Brain microvascular endothelial cell (primary cell): ENCODE data around the gene CDC42EP3.
A peak's percentile ranks its signal among the peaks of the same experiment; 100 is the strongest.

Experiments used
- DNase-seq: peaks from one replicate; pipeline ENCODE4 v3.0.0-alpha.2; 2020
- H3K27ac ChIP-seq: fragments of 250-450 bp; sonication (Bioruptor Pico); 2 replicates; pipeline ENCODE4 v1.5.1; 2020; ENCODE audit warnings: mild to moderate bottlenecking, moderate library complexity
- H3K27me3 ChIP-seq: fragments of 250-450 bp; sonication (Bioruptor Pico); replicated peaks from 2 replicates; pipeline ENCODE4 v1.5.1; 2020; ENCODE audit warnings: mild to moderate bottlenecking
- H3K36me3 ChIP-seq: fragments of 250-450 bp; sonication (Bioruptor Pico); replicated peaks from 2 replicates; pipeline ENCODE4 v1.5.1; 2020; ENCODE audit warnings: mild to moderate bottlenecking
- H3K4me3 ChIP-seq: 2 replicates; pipeline ENCODE4 v1.5.1; 2011; ENCODE audit warnings: low read depth, mild to moderate bottlenecking, control low read depth, low read length, moderate library complexity
- CTCF ChIP-seq: IDR thresholded peaks from 2 replicates; pipeline ENCODE4 v1.5.1; 2011; ENCODE audit warnings: low read depth, mild to moderate bottlenecking, moderate library complexity, low read length, control low read depth, inconsistent platforms; ENCODE audit errors: missing control alignments
- in situ Hi-C: cut with HindIII; loops from 2 replicates; pipeline ENCODE4 v1.10.0; 2017; ENCODE audit warnings: low sequenced_read_pairs, low pct_ligation_motif_present

The CDC42EP3 gene

GRCh38 chr2:37667704-37668103 lies 3.7 kb downstream of the CDC42EP3 start:
- Histone ChIP-seq H3K27me3 (no peaks in the 10 kb centered on the region), H3K4me3 (peak overlapping the region; percentile 93), H3K36me3 (peaks cover 28% of the 10 kb centered on the region), H3K27ac (no peak overlapping the region)
- in situ Hi-C loops = no loop called here
- DNase-seq = no peak
- no peak for TF ChIP-seq CTCF

GRCh38 chr2:37666772-37667171 lies 4.7 kb downstream of the CDC42EP3 start:
- no peak for TF ChIP-seq CTCF
- H3K27me3 ChIP-seq = no peaks in the 10 kb centered on the region
- peaks cover 29% of the 10 kb centered on the region for H3K36me3 ChIP-seq
- H3K27ac ChIP-seq = no peak overlapping the region
- no peak for DNase-seq
- in situ Hi-C loops = no loop called here
- H3K4me3 ChIP-seq = no peak overlapping the region

GRCh38 chr2:37665604-37666362 lies 5.7 kb downstream of the CDC42EP3 start:
- Histone ChIP-seq H3K36me3 (peaks cover 37% of the 10 kb centered on the region), H3K4me3 (no peak overlapping the region), H3K27ac (no peak overlapping the region), H3K27me3 (no peaks in the 10 kb centered on the region)
- in situ Hi-C loops = no loop called here
- no peak for DNase-seq
- no peak for TF ChIP-seq CTCF

- Histone ChIP-seq H3K4me3 (no peak overlapping the region), H3K27ac (no peak overlapping the region), H3K36me3 (peaks cover 38% of the 10 kb centered on the region), H3K27me3 (no peaks in the 10 kb centered on the region)
- in situ Hi-C loops = no loop called here
- no peak for DNase-seq
- TF ChIP-seq CTCF = no peak
Observed at GRCh38 chr2:37665043-37665442, 6.4 kb downstream of the CDC42EP3 start.

- Histone ChIP-seq H3K27ac (no peak overlapping the region), H3K36me3 (peaks cover 38% of the 10 kb centered on the region), H3K27me3 (no peaks in the 10 kb centered on the region), H3K4me3 (no peak overlapping the region)
- no peak for TF ChIP-seq CTCF
- DNase-seq = no peak
- in situ Hi-C loops = no loop called here
Observed at GRCh38 chr2:37664231-37664643, 7.2 kb downstream of the CDC42EP3 start.

GRCh38 chr2:37663390-37663789 lies 8.1 kb downstream of the CDC42EP3 start:
- no peaks in the 10 kb centered on the region for H3K27me3 ChIP-seq
- in situ Hi-C loops = no loop called here
- peaks cover 38% of the 10 kb centered on the region for H3K36me3 ChIP-seq
- no peak overlapping the region for H3K27ac ChIP-seq
- no peak for TF ChIP-seq CTCF
- no peak overlapping the region for H3K4me3 ChIP-seq
- DNase-seq = no peak
